Measurements from ENCODE around the gene DCAF7.

DCAF7 gene

DNA sequence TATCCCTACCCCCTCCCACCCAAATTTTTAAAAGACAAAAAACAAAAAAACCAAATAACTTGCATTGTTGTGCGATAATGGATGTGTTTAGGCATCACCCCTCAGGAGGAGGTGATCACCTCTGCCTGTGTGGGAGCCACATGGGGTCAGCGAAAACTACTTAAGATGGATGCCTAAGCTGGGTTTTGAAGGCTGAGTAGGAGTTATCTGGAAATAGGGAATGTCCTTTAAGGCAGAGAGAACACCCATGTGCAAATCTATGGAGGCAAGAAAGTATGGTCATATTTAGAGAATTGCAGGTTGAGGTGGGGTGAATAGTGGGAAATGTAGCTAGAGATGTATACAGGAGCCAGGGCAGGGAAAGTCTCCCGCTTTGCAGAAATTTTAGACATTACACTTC is 44.9 kb downstream of the DCAF7 start:
- no peak for DNase-seq

DNA sequence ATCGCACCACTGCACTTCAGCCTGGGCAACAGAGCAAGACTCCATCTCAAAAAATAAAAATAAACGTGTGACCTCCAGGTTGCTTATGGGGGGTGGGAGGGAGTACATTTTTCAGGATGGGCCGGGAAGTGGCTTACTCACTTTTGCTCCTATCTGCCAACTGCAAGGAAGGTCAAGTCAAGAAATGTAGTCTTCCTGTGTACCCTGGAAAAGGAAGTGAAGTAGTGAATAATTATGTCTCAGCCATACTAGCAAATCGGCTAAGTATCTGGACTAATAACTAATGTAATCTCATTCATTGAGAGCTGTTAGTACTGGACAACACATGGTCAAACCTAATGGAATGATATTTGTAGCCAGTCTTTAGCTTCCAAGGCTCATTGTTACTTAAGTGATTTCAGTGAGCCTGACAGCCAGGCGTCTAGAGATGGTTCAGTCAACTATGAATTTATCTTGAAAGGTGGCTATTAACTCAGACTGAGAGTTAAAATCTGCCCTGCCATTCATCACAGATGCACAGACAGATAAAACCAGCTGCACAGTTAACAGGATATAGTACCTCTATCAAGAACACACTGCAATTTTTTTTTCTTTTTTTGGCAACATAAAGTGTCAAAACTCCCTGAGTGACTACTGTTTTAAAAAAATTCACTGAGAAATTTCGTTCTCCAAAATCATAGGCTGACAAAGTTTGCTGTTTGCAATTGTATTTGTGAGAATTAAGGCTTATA is 46.7 kb downstream of the DCAF7 start:
- DNase-seq, result no peak

DNA sequence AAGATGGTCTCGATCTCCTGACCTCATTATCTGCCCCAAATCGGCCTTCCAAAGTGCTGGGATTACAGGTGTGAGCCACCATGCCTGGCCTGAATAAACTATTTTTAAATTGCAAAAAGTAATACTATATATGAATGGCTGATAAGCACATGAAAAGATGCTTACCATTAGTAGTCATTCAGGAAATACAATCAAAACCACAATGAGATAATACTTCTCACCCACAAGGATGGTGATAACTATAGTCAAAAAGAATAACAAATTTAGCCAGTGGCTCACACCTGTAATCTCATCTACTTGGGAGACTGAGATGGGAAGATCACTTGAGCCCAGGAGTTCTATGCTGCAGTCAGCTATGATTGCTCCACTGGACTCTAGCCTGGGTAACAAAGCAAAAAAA is 48.0 kb downstream of the DCAF7 start:
- DNase-seq, result no peak

DNA sequence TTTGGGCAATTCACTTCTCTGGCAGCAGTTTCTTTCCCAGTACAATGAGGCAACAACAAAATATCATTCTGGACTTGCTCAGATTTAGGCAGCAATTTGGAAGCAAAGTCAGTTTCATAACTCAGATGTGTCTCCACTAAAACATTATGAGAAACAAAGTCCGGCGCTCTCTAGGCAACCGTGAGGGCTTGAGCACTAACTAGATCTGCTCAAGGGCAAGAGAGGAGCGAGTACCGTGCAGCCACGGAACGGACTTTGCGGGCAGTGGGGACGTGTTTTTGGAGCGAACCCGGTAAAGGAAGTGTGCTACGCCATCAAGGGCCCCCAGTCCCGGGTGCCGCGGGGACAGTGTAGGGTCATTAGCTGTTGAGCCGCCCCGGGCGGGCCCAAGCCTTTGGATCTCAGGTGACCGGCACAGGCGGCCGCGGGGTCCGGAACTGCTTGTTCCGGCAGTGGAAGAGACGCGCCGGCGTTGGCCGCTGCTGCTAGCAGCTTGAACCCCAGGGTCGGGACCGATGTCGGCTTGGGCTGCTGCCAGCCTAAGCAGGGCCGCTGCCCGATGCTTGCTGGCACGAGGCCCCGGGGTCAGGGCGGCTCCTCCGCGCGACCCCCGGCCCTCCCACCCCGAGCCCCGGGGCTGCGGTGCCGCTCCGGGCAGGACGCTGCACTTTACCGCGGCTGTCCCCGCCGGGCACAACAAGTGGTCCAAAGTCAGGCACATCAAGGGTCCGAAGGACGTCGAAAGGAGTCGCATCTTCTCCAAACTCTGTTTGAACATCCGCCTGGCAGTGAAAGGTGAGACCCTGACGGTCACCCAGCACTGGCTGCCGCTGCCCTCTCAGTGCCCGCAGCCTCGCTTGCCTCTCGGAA is 50.5 kb downstream of the DCAF7 start, which contains the start of gene TACO1:
Gene TACO1 (plus strand): TSS at position 327 of the 870 bp plus-strand sequence. CDS start 189 bp downstream, at position 516.
- DNase-seq, result peak; percentile 61

DNA sequence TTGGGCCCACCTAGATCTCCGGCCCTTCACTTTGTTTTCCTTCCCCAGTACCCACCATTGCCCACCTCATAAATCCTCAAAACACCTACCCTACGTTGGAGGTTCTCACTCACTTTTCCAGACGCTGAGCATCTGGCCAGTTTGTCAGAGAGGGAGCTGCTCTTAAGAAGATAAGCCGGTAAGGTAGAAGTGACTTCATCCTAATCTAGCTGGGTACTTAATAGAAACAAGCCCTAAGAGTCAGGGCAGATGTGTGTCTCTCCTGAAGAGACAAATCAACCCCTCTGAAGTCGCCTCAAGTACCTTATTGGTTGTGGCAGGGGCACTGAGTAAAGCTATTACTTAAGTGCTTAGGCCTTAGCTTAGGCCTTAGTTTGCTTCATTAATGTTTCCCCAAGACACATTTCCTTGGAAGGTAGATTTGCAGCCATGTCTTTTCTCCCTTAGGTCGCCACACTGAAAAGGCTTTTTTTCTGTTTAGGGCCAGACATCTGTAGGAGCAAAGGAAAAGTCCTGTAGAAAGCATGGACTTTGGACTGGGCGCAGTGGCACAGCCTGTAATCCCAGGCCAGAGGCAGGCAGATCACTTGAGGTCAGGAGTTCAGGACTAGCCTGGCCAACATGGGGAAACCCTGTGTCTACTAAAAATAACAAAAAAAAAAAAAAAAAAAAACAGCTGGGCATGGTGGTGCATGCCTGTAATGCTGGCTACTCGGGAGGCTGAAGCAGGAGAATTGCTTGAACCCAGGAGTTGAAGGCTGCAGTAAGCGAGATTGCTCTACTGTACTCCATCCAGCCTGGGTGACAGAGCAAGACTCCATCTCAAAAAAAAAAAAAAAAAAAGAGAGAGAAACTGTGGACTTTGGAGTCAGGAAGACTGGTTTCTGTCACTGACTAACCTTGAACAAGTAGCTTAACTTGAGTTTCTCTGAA is 51.4 kb downstream of the DCAF7 start:
- DNase-seq, result no peak

DNA sequence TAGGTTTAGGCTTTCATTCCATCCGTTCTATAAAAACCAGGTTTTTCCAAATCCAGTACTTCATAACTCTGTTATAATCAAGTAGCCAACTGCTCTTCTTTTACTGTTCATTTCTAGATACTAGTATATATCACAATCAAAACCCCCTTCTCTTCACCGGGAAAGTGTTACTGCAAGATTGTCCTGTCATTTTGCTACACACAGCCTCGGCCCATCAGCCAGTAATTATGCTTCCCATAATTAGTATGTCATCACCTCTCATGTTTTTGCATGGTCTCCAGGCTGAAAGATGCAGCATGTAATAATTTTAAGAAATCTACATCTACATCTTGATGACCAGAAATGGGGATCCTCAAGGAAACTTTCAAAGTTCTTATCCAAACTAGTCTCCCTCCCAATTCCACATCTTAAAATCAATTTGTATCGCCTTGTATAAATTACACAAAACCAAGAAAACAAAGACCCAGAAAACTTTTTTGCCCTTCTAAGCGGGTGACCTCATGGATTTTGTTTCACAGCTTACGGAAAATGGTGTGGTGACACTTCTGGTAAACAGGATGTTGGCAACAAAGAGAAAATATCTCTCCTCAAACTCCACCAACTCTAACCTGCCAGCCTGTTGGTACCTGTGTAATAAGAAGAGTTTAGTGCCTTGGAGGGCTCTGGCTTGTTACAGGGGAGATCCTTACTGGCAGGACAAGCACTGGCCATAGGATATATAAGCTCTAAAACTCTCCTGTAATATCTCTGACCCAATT is 59.7 kb downstream of the DCAF7 start:
- no peak for DNase-seq

DNA sequence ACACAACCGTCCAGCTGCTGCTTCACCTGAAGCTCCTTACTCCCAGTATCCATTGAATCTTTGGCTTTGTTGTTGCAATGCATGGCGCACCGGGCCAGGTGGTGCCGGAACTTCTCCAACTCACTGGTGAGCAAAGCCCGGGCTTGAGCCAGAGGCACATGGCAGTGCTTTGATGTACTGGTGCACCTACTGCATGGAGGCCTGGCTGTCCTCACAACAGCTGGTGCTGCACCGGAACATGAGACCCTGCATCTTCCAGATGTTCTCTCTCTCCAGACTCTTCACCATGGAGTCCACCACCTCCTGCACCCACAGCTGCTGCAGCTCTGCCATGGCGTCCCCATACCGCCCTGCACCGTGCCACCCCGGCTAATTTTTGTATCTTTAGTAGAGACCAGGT is 60.6 kb downstream of the DCAF7 start:
- no peak for DNase-seq

DNA sequence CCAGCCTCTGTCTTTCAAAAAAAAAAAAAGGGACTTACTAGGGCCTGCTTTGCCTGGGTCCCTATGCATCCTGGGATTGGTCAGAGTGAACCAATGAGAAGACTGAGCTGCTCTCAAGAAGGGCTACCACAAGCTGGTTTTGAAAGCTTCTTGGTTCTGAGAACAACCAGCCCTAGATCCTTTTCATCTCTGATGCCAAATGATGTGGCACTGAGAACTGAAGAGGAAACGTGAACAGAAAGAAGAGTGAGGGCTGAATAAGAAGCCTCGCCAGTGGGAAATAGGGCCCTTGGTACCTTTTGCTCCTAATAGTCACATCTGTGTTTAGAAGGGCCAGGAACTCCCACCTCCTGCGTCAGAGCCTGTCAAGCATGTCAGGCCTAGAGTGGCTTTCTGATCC is 61.1 kb downstream of the DCAF7 start:
- DNase-seq, result no peak

DNA sequence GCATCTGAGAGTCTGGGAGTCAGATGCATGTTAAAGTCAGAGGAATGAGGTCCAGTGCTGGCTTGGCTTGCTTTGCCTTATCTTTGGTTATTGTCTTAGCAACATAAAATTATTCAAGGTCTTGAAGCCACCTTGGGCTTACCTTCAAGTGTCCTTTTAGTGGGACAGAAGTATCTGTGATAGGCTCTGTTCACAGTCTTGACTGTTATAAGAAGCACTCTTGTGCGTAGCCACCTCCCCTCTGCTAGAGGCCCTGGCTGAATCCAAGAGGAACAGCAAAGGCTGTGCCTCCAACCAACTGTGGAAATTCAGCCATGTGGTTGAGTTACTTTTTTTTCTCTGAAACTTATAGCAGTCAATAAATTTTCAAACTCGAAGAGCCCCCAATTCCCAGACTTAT is 63.4 kb downstream of the DCAF7 start:
- no peak for DNase-seq

DNA sequence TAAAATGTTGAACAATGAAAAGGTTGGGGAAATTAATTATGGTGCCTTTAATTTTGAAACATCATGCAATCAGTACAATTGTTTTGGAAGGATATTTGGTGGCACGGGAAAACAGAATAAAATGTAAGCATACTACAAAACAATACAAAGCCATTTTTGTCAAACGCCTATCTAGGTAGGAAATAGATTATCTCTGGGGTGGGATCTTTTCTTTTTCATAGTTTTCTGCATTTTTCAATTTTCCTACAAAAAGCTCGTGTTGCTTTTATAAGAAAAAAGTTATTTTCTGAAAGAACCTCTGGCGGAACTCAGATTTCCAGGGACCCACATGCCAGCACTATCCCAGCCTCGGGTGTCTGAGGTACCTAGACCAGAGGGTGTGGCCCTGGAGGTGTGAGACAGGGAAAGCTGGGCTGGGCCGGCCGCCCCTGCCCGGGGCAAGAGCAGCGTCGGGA is 71.0 kb downstream of the DCAF7 start:
- DNase-seq, result no peak

DNA sequence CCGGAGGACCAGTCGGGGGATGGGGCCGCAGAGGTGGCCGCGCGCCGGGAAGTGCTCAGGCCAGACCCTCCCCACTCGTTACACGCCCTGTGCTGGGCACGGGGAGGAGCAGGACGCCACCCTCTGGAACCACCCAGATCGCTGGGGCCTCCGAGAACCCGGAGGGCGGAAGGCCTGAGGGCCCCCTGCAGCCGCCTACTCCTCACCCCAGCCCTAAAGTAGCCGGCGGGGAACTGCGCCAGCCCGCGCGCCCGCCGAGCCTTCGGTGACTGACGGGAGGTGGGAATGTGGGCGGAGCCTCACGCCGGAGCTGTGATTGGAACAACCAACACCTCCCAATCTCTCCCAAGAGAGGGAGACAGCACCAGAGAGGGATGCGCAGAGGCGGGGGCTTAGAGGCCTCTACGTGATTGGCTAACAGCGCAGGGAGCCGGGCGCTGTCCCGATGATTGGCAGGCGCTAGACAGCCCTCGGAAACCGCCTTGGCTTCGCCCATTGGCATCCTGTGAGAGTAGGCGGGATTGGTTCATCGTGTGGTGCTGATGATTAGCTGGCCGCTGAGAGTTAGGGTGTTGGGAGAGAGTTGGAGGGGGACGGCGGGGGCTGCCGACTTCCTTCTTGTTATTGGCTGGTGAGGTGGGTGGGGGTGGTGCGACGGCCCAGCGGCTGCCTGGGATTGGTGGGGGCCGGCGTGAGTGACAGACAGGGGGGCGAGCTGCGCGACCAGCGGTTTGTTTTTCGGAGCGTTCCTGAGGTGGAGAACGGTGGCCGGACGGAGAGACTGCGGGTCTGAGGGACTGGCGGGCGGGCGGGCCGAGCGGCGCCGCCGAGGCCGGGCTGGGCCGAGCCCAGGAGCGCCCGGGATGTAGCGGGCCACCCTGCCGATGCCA is 71.7 kb downstream of the DCAF7 start, which contains the start of gene MAP3K3:
Gene MAP3K3 (plus strand): TSS at position 734 of the 890 bp plus-strand sequence. CDS start 343 bp downstream, outside the sequence.
- peak; percentile 98 for DNase-seq

DNA sequence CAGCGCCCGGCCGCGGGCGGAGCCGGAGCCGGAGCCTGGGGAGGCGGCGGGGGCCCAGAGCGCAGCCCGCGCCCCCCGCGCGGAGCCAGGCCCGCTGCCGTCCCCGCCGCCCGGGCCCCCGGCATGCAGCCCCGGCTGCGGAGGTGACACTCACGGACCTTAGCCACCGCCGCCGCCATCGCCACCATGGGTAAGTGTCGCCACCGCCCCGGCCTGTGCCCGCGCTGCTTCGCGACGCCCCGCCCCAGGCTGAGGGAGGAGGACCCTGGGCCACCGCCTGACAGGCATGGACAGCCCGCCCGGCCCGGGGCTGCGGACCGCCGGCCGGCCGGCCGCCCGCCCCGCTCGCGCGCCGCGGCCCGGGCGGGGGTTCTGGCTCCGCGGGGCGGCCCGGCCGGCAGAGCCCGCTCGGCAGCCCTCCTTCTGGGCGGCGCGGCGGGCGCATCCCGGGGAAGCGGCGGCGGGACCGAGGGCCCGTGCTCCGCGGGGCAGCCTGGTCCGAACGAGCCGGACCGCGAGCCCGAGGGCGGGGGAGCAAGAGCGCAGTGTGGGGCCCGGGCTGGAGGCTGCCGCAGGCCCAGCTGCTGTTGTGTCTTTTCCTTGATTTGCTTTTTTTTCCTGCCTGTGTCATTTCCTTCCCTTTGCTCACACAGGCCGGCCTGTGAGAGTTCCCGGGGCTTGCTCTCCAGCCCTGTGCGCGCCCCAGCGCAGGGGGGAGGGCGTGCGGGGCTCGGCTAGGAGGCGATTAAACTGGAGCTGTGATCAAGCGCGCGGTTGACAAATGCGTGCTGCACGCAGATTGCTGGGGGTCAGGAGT is 72.5 kb downstream of the DCAF7 start:
- peak; percentile 18 for DNase-seq

DNA sequence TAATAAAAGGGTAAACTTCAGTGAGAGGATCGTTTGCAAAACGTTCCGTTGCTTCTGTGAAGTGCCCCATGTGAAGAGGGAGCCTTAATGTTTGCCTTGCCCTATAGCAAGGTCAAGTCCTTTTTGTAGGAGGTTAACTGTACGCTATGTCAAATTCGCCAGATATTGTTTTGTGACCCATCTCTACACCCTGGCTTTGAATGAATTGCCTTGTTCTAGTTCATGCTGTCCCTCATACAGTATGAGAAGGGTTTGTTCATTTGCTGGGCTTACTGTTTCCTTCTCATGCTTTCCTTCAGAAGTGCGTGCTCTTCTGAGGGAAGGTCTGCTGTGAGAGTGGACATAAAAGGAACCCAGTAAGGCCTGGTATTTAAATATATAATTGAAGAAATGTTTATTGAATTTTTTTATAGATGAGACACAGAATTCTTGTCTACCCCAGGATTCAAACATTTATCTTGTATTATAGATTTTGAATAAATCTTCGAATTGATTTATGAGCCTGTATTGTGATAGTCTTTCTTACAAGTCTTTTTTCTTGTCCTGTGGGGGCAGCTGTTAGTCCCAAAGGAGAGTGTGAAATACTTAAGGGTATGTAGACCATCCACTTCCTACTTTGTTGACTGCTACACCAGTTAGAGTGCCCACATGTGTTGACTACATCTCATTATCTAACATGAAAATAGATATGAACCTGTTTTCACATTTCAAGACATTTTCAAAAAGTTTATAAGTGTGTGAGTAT is 73.7 kb downstream of the DCAF7 start:
- no peak for DNase-seq

DNA sequence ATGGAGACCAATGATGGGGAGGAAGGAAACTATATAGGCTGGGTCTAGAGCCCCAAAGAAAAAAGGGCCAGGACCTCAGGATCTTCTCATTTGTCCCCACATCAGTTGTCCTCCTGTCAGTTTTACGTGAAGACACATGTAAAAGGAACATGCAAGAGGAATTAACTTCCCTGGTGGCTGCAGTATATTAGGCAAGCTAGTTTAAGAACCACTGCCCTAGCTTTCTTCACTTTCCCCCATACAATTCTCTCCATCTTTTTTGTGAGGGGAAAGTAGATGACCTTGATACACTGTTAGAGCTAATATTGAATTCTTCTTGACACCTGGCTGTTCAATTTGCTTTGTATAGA is 74.2 kb downstream of the DCAF7 start:
- DNase-seq, result no peak

DNA sequence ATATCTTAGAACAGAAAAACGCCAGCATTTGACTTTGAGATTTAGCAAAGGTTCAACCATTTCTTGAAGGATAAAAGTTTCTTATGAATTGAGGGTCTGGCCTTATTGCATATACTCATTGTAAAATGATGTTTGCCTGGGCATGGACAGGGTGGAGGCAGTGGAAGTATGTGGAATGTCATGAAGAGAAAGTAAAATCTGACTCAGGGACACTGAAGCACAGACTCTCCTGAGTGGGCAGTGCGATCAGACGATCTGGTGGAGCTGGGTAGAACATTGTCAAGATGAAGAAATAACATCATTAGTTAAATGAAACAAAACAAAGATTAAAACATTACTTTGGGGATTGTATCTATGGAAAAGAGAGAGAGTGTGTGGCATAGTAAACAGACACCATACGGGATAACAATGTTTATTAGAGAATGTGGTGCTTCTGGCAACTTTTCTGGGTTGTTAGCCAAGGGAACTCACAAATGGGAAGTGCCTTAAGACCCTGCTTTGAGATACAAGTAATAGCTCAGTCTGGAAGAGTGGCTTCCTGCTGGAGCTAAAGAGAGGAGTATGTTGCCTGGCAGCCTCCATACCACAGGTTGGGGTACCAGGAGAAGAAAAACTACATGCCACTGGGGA is 76.4 kb downstream of the DCAF7 start:
- no peak for DNase-seq

DNA sequence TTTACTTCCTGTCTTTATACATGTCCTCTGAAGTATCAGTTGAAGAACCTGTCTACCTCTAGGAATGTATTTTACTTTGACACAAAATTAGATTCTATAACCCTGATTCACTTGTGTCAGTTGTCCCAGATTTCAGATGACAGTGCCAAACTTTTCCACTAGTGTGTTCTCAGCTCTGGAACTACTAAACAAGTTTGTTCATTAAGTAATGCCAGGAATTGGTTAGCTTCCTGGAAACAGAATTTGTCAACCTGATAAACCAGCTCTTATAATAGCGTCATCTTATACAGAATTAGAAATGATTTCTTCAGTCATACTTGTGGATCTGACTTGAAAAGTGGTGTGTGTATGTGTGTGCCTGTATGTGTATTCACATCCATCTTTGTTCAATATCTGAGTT is 79.3 kb downstream of the DCAF7 start:
- no peak for DNase-seq

DNA sequence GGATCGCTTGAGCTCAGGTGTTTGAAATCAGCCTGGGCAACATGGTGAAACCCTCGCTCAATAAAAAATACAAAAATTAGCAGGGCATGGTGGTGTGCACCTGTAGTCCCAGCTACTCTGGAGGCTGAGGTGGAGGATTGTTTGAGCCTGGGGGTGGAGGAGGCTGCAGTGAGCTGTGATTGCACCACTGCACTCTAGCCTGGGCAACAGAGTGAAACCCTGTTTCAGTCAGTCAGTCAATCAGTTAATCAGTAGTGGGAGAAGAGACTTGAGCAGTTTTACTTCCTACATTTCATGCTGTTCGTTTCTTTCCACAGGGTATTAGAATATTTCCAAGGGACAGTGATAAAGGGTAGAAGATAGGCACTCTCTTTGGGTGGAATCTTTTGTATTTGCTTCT is 80.8 kb downstream of the DCAF7 start:
- DNase-seq, result no peak

DNA sequence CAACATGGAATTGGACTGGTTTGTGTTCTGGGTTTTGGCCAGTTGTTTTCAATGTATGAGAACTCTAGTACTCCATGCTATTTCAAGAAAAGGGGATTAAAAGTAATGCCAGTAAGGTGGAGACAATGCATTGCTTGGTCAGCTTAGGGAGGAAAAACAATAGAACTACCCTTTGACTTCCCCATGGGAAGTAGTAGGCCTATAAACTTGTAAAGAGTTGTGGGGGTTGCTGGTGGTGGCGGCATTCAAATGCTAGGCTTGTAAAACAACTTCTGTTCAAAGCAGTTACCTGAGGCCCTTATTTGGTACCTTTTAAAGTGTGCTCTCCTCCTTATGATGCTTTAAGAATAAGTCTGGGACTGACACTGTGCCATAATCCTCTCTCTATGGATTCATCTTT is 81.3 kb downstream of the DCAF7 start:
- no peak for DNase-seq

DNA sequence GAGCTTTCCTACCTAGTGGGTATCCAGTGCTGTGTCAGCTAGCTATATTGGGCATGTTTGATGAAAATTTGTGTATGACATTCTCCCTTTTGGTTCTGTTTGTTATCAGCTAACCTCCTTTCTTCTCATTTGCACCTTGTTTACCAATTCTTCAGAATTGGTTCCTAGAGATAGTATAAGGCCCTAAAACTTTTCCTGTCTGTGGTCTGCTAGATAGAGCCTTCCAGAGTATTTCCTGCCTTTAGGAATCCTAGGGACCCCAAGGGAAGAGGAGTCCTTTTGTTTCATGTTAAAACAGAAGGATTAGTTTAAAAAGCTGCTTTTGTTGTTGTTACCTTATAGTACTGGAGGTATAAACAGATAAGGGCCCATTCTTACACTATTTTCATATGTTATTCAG is 83.5 kb downstream of the DCAF7 start:
- no peak for DNase-seq

Data from NCI-H1105 (cell line).